ENCODE data around the gene USF2.

The USF2 gene

GRCh38 chr19:35322014-35322413, 53.3 kb downstream of the USF2 start:
- TF ChIP-seq CTCF (conservative IDR thresholded peaks at IDR 0.05) (no peak), ZFX (IDR thresholded peaks at IDR 0.05) (no peak)
- H3K27ac ChIP-seq = no peak overlapping the region

GRCh38 chr19:35327642-35328041, 58.9 kb downstream of the USF2 start:
- no peak for TF ChIP-seq ZFX (IDR thresholded peaks at IDR 0.05)
- no peak for TF ChIP-seq CTCF (conservative IDR thresholded peaks at IDR 0.05)
- no peak overlapping the region for H3K27ac ChIP-seq

- no peak within 1 kb of the TSS for H3K27ac ChIP-seq
- TF ChIP-seq ZFX (IDR thresholded peaks at IDR 0.05) = no peak
- TF ChIP-seq CTCF (conservative IDR thresholded peaks at IDR 0.05) = no peak
Observed at GRCh38 chr19:35328851-35329285, 60.1 kb downstream of the USF2 start, which contains the start of gene CD22. CD22 (plus strand) TSS chr19:35329187; CDS start chr19:35332041, 2,854 bp downstream.

GRCh38 chr19:35329323-35329722, 60.6 kb downstream of the USF2 start:
- H3K27ac ChIP-seq = no peak overlapping the region
- TF ChIP-seq CTCF (conservative IDR thresholded peaks at IDR 0.05) (no peak), ZFX (IDR thresholded peaks at IDR 0.05) (no peak)
